WTC11 (cell line): ENCODE results near the gene COL4A1. TPM values are rescaled to one million over a fixed set of nuclear protein-coding genes. Genes with fewer than 3 reads are reported as not detected.

Experiments
- ATAC-seq: fragments of 200-7000 bp; cut with Tn5 transposase; 2 replicates; pipeline ENCODE4 v1.10.0; 2021; ENCODE audit warnings: mild to moderate bottlenecking, moderate library complexity
- CTCF ChIA-PET: fragments of 300-600 bp; sonication (Branson Sonifier 250); formaldehyde crosslinking; loops from one replicate; lab custom pipeline; 2021; ENCODE audit warnings: antibody characterized with exemption; lab: Charles Lee
- POLR2A ChIA-PET: fragments of 350-600 bp; sonication (Branson Sonifier 250); formaldehyde crosslinking; loops from one replicate; lab custom pipeline; 2021; ENCODE audit warnings: antibody characterized with exemption; lab: Charles Lee
- DNase-seq: peaks from one replicate; pipeline ENCODE4 v3.0.0; 2021; ENCODE audit warnings: low spot score
- H3K27ac Mint-ChIP-seq: 2 replicates; pipeline ENCODE4 v1.8.0; 2021; ENCODE audit warnings: mixed read lengths
- H3K27me3 Mint-ChIP-seq: 2 replicates; pipeline ENCODE4 v1.8.0; 2021; ENCODE audit warnings: low read depth, mild to moderate bottlenecking, moderate library complexity, mixed read lengths
- H3K36me3 Mint-ChIP-seq: 2 replicates; pipeline ENCODE4 v1.8.0; 2021; ENCODE audit warnings: mixed read lengths
- H3K4me1 Mint-ChIP-seq: 2 replicates; pipeline ENCODE4 v1.8.0; 2022; ENCODE audit warnings: mixed read lengths
- H3K4me3 Mint-ChIP-seq: 2 replicates; pipeline ENCODE4 v1.8.0; 2021; ENCODE audit warnings: mild to moderate bottlenecking, moderate library complexity, mixed read lengths
- H3K9me3 Mint-ChIP-seq: 2 replicates; pipeline ENCODE4 v1.8.0; 2021; ENCODE audit warnings: mixed read lengths
- ATF1 ChIP-seq: sonication (generic); formaldehyde crosslinking; IDR thresholded peaks from 2 replicates; pipeline ENCODE4 v1.8.1; 2023; ENCODE audit warnings: mild to moderate bottlenecking, moderate library complexity, missing genetic modification reagents
- EMX1 ChIP-seq: fragments of 250-450 bp; sonication (Bioruptor Pico); IDR thresholded peaks from 2 replicates; pipeline ENCODE4 v1.8.0; 2021; ENCODE audit warnings: mild to moderate bottlenecking
- GRHL2 ChIP-seq: fragments of 250-450 bp; sonication (Bioruptor Pico); IDR thresholded peaks from 2 replicates; pipeline ENCODE4 v1.8.0; 2022; ENCODE audit warnings: mild to moderate bottlenecking, moderate library complexity; ENCODE audit not compliant: insufficient replicate concordance, severe bottlenecking
- GTF2I ChIP-seq: fragments of 250-450 bp; sonication (Bioruptor Pico); conservative IDR thresholded peaks from 2 replicates; pipeline ENCODE4 v1.4.0; 2021; ENCODE audit warnings: mild to moderate bottlenecking
- IRF2 ChIP-seq: sonication (generic); formaldehyde crosslinking; IDR thresholded peaks from 2 replicates; pipeline ENCODE4 v1.8.0; 2022; ENCODE audit warnings: low read depth, missing genetic modification reagents, borderline replicate concordance
- JAZF1 ChIP-seq: fragments of 250-450 bp; sonication (Bioruptor Pico); IDR thresholded peaks from 2 replicates; pipeline ENCODE4 v1.9.0; 2021; ENCODE audit warnings: moderate library complexity, mild to moderate bottlenecking, inconsistent platforms
- JUN ChIP-seq: sonication (generic); formaldehyde crosslinking; IDR thresholded peaks from 2 replicates; pipeline ENCODE4 v1.8.0; 2023; ENCODE audit warnings: mild to moderate bottlenecking, missing genetic modification reagents
- NFE2L1 ChIP-seq: sonication (generic); formaldehyde crosslinking; IDR thresholded peaks from 2 replicates; pipeline ENCODE4 v1.8.1; 2023; ENCODE audit warnings: missing genetic modification reagents
- PRRX2 ChIP-seq: fragments of 250-450 bp; sonication (Bioruptor Pico); IDR thresholded peaks from 2 replicates; pipeline ENCODE4 v1.8.0; 2021; ENCODE audit warnings: mild to moderate bottlenecking
- TEAD1 ChIP-seq: sonication (generic); formaldehyde crosslinking; IDR thresholded peaks from 2 replicates; pipeline ENCODE4 v1.8.0; 2022; ENCODE audit warnings: mild to moderate bottlenecking, missing genetic modification reagents
- TP53 ChIP-seq: sonication (generic); formaldehyde crosslinking; IDR thresholded peaks from 2 replicates; pipeline ENCODE4 v1.8.1; 2023; ENCODE audit warnings: mild to moderate bottlenecking, missing genetic modification reagents
- ZNF121 ChIP-seq: sonication (generic); formaldehyde crosslinking; IDR thresholded peaks from 2 replicates; pipeline ENCODE4 v1.8.0; 2023; ENCODE audit warnings: missing genetic modification reagents
- ZNF232 ChIP-seq: sonication (generic); formaldehyde crosslinking; IDR thresholded peaks from 2 replicates; pipeline ENCODE4 v1.8.0; 2022; ENCODE audit warnings: mild to moderate bottlenecking, missing genetic modification reagents
- total RNA-seq: library from RNA; stranded (reverse); gene quantifications from 3 replicates; pipeline ENCODE4 v1.2.3, GENCODE V29; 2021
- TF ChIP-seq, protein P1 (sequence below): sonication (generic); formaldehyde crosslinking; IDR thresholded peaks from 2 replicates; pipeline ENCODE4 v1.8.0; 2022; ENCODE audit warnings: missing genetic modification reagents
- TF ChIP-seq, protein P2 (sequence below): fragments of 250-450 bp; sonication (Bioruptor Pico); IDR thresholded peaks from 2 replicates; pipeline ENCODE4 v1.8.0; 2021; ENCODE audit warnings: mild to moderate bottlenecking
- TF ChIP-seq, protein P3 (sequence below): sonication (generic); formaldehyde crosslinking; conservative IDR thresholded peaks from 2 replicates; pipeline ENCODE4 v1.8.1; 2022; ENCODE audit warnings: mild to moderate bottlenecking, missing genetic modification reagents
- TF ChIP-seq, protein P4 (sequence below): fragments of 250-450 bp; sonication (Bioruptor Pico); conservative IDR thresholded peaks from 2 replicates; pipeline ENCODE4 v1.9.0; 2021; ENCODE audit warnings: mild to moderate bottlenecking
- TF ChIP-seq, protein P5 (sequence below): sonication (generic); formaldehyde crosslinking; IDR thresholded peaks from 2 replicates; pipeline ENCODE4 v1.8.0; 2022; ENCODE audit warnings: mild to moderate bottlenecking, missing genetic modification reagents

COL4A1 gene
- total RNA-seq, 1 experiment from 2014 or later, result 89.6 TPM

DNA sequence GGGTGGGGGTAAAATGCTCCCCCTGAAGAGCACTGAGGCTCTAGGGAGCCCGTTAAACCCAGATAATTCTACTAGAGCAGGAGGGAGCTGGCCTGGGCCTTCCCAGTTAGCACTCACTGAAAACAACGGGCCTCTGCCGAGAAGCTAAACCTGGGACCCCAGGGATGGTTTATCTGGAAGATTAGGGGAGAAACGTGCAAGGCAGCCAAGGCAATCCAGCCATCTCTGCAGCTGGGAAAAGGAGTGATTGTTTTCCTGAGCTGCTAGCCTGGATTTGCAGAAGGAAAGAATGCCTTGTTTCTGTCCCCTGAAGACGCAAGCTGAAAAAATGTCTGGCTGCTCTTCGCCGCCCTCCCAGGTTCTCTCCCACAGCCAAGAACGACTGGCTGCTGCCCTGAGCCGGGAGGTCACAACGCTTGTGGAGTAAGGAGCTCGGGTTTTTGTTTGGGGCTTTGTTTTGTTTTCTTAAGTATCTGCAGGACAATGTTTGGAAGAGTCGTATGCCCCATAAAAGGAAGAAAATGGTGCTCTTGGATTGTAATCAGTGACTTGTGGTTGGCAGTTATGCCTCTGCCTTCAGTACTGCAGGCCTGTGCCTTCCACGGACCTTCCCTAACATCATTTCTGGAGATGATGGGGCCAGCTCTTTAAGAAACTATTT, 31.6 kb upstream of the COL4A1 start:
- 0 out of 2 replicates have a peak, but pooled peaks cover 3% of the 10 kb centered on the region for H3K36me3 Mint-ChIP-seq
- no peaks in the 10 kb centered on the region for H3K27me3 Mint-ChIP-seq
- ChIA-PET POLR2A (interaction anchor here (0.6 to 1.0 kb wide), 2 partner anchors 14 to 32 kb away, joined by 3 to 5 read pairs; partner anchors contain the start of genes COL4A1 and COL4A2), CTCF (interaction anchor here (0.8 to 1.6 kb wide), 8 partner anchors 9 to 117 kb away, joined by 3 to 12 read pairs (median 3); partner anchors contain the start of genes COL4A1 and COL4A2)
- TF ChIP-seq PRRX2 (CRISPR knock-in tag), result no peak
- TF ChIP-seq NFE2L1 (CRISPR knock-in tag), result no peak
- TF ChIP-seq ZNF232 (CRISPR knock-in tag), result no peak
- TF ChIP-seq JUN (CRISPR knock-in tag), result no peak
- TF ChIP-seq, protein P1, sequence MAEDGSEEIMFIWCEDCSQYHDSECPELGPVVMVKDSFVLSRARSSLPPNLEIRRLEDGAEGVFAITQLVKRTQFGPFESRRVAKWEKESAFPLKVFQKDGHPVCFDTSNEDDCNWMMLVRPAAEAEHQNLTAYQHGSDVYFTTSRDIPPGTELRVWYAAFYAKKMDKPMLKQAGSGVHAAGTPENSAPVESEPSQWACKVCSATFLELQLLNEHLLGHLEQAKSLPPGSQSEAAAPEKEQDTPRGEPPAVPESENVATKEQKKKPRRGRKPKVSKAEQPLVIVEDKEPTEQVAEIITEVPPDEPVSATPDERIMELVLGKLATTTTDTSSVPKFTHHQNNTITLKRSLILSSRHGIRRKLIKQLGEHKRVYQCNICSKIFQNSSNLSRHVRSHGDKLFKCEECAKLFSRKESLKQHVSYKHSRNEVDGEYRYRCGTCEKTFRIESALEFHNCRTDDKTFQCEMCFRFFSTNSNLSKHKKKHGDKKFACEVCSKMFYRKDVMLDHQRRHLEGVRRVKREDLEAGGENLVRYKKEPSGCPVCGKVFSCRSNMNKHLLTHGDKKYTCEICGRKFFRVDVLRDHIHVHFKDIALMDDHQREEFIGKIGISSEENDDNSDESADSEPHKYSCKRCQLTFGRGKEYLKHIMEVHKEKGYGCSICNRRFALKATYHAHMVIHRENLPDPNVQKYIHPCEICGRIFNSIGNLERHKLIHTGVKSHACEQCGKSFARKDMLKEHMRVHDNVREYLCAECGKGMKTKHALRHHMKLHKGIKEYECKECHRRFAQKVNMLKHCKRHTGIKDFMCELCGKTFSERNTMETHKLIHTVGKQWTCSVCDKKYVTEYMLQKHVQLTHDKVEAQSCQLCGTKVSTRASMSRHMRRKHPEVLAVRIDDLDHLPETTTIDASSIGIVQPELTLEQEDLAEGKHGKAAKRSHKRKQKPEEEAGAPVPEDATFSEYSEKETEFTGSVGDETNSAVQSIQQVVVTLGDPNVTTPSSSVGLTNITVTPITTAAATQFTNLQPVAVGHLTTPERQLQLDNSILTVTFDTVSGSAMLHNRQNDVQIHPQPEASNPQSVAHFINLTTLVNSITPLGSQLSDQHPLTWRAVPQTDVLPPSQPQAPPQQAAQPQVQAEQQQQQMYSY (CRISPR knock-in tag), result no peak
- TF ChIP-seq EMX1 (CRISPR knock-in tag), result no peak
- TF ChIP-seq IRF2 (CRISPR knock-in tag), result no peak
- TF ChIP-seq, protein P2, sequence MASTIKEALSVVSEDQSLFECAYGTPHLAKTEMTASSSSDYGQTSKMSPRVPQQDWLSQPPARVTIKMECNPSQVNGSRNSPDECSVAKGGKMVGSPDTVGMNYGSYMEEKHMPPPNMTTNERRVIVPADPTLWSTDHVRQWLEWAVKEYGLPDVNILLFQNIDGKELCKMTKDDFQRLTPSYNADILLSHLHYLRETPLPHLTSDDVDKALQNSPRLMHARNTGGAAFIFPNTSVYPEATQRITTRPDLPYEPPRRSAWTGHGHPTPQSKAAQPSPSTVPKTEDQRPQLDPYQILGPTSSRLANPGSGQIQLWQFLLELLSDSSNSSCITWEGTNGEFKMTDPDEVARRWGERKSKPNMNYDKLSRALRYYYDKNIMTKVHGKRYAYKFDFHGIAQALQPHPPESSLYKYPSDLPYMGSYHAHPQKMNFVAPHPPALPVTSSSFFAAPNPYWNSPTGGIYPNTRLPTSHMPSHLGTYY (CRISPR knock-in tag), result no peak
- TF ChIP-seq, protein P3, sequence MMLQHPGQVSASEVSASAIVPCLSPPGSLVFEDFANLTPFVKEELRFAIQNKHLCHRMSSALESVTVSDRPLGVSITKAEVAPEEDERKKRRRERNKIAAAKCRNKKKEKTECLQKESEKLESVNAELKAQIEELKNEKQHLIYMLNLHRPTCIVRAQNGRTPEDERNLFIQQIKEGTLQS (CRISPR knock-in tag), result no peak
- TF ChIP-seq TP53 (CRISPR knock-in tag), result no peak
- no peak for TF ChIP-seq GTF2I (CRISPR knock-in tag)
- TF ChIP-seq, protein P4, sequence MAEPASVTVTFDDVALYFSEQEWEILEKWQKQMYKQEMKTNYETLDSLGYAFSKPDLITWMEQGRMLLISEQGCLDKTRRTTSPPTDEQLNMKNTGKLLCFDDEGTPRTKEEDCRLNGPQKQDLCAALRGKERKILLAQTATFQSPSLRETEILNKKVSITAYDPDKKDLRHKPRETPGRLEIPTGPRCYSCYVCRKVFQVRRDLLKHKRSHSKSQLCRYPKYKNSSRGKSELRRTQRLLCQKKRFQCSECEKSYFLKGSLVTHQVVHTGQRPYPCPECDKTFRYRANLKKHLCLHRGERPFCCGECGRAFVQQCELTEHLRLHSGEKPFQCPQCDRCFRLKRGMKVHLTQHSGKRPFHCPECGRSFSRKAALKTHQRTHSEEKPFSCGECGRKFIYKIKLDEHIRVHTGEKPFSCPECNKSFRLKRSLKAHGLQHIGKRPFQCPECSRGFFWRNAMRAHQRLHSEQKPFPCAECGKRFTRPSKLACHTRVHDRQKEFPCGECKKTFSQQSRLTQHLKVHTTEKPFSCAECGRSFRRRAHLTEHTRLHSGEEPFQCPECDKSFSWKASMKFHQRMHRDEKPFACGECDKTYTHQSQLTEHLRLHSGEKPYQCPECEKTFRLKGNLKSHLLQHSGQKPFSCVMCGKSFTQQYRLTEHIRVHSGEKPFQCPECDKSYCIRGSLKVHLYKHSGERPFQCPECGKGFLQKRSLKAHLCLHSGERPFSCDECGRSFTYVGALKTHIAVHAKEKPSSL (CRISPR knock-in tag), result no peak
- no peak for TF ChIP-seq TEAD1 (CRISPR knock-in tag)
- no peak for TF ChIP-seq ZNF121 (CRISPR knock-in tag)
- no peak for TF ChIP-seq JAZF1 (CRISPR knock-in tag)
- TF ChIP-seq ATF1, result no peak
- TF ChIP-seq, protein P5, sequence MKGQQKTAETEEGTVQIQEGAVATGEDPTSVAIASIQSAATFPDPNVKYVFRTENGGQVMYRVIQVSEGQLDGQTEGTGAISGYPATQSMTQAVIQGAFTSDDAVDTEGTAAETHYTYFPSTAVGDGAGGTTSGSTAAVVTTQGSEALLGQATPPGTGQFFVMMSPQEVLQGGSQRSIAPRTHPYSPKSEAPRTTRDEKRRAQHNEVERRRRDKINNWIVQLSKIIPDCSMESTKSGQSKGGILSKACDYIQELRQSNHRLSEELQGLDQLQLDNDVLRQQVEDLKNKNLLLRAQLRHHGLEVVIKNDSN (CRISPR knock-in tag), result no peak
- TF ChIP-seq GRHL2 (CRISPR knock-in tag), result no peak
- H3K4me3 Mint-ChIP-seq, result no peak overlapping the region
- peak; percentile 27 for ATAC-seq
- H3K9me3 Mint-ChIP-seq, result no peaks in the 10 kb centered on the region
- no peak for DNase-seq
- H3K27ac Mint-ChIP-seq, result peak overlapping the region; percentile 78; the same call in 1 of the 2 replicates
- H3K4me1 Mint-ChIP-seq, result peaks cover 45% of the 10 kb centered on the region
